Eye (tissue), 1 donor: ENCODE measurements around the gene ARHGAP45.

ENCODE experiments used
- DNase-seq: peaks from one replicate; pipeline ENCODE4 v3.0.0-alpha.2; 2015

Gene ARHGAP45

GRCh38 chr19:1038978-1039645 lies 27.9 kb upstream of the ARHGAP45 start:
- DNase-seq: no peak

GRCh38 chr19:1039646-1040475 lies 27.1 kb upstream of the ARHGAP45 start, which contains the start of gene ABCA7:
TSS of gene ABCA7 (plus strand) at chr19:1040107. CDS start at chr19:1041362, 1,255 bp downstream.
- peak; percentile 99 for DNase-seq

- peak; percentile 96 for DNase-seq
Measured at GRCh38 chr19:1040476-1041271, 26.3 kb upstream of the ARHGAP45 start.

GRCh38 chr19:1041272-1041834 lies 25.6 kb upstream of the ARHGAP45 start:
- DNase-seq: no peak

- DNase-seq: no peak
Measured at GRCh38 chr19:1041835-1042685, 24.9 kb upstream of the ARHGAP45 start.

GRCh38 chr19:1042689-1043511 lies 24.1 kb upstream of the ARHGAP45 start:
- no peak for DNase-seq

- no peak for DNase-seq
Measured at GRCh38 chr19:1045247-1045603, 21.7 kb upstream of the ARHGAP45 start.

GRCh38 chr19:1046117-1046626 lies 20.8 kb upstream of the ARHGAP45 start:
- no peak for DNase-seq

- DNase-seq: no peak
Measured at GRCh38 chr19:1046836-1047695, 19.9 kb upstream of the ARHGAP45 start.

GRCh38 chr19:1047696-1048147 lies 19.2 kb upstream of the ARHGAP45 start:
- DNase-seq: no peak

GRCh38 chr19:1049106-1049505 lies 17.9 kb upstream of the ARHGAP45 start:
- DNase-seq: no peak

- DNase-seq: no peak
Measured at GRCh38 chr19:1049800-1050199, 17.2 kb upstream of the ARHGAP45 start.

- no peak for DNase-seq
Measured at GRCh38 chr19:1050989-1051788, 15.8 kb upstream of the ARHGAP45 start.

- no peak for DNase-seq
Measured at GRCh38 chr19:1051791-1052190, 15.2 kb upstream of the ARHGAP45 start.

- no peak for DNase-seq
Measured at GRCh38 chr19:1052349-1052975, 14.5 kb upstream of the ARHGAP45 start.

GRCh38 chr19:1053176-1054101 lies 13.5 kb upstream of the ARHGAP45 start:
- DNase-seq: no peak
